ENCODE measurements around the gene SEMA3B.

- TF ChIP-seq CTCF (IDR thresholded peaks at IDR 0.05) (no peak), POLR2A (IDR thresholded peaks at IDR 0.05) (no peak)
These were observed 35.7 kb downstream of the SEMA3B start for GRCh38 chr3:50304601-50305000.

Measured in gastroesophageal sphincter (tissue), 3 donors.